Common myeloid progenitor, CD34-positive (primary cell): ENCODE measurements around the gene ATP6V0B.

Experiments
- CTCF ChIA-PET: fragments of 350-600 bp; sonication (Branson Sonifier 250); formaldehyde crosslinking; loops from one replicate; lab custom pipeline; 2021; ENCODE audit warnings: antibody characterized with exemption; lab: Charles Lee
- POLR2A ChIA-PET: fragments of 350-600 bp; sonication (Branson Sonifier 250); formaldehyde crosslinking; loops from one replicate; lab custom pipeline; 2021; ENCODE audit warnings: antibody characterized with exemption; lab: Charles Lee
- DNase-seq, 3 donors: peaks; one replicate each; pipeline versions ENCODE4 v3.0.0 to v3.0.0-alpha.2; 2013
- H3K27ac ChIP-seq, 2 experiments: 1 replicate in 1 of 2; 2 replicates in 1 of 2; pipeline ENCODE4 v1.7.0; 2013; ENCODE audit warnings: inconsistent platforms in 2 of 2, low read length in 2 of 2, mild to moderate bottlenecking in 2 of 2, low read depth in 1 of 2, moderate library complexity in 1 of 2; ENCODE audit not compliant: severe bottlenecking in 2 of 2, insufficient read depth in 1 of 2, poor library complexity in 1 of 2
- H3K27me3 ChIP-seq, 5 experiments: replicated peaks in 2 of 5; 1 replicate in 3 of 5; 2 replicates in 2 of 5; pipeline versions ENCODE4 v1.6.1 to v1.7.0; 2013; ENCODE audit warnings: low read length in 4 of 5, mild to moderate bottlenecking in 2 of 5, moderate library complexity in 2 of 5, inconsistent platforms in 1 of 5; ENCODE audit not compliant: insufficient read depth in 5 of 5, control insufficient read depth in 4 of 5
- H3K36me3 ChIP-seq, 4 experiments: 1 replicate in 2 of 4; 2 replicates in 2 of 4; pipeline versions ENCODE4 v1.6.1 to v1.7.0; 2013; ENCODE audit warnings: low read length in 3 of 4, control low read depth in 1 of 4, mild to moderate bottlenecking in 1 of 4; ENCODE audit not compliant: control insufficient read depth in 4 of 4, insufficient read depth in 4 of 4
- H3K4me1 ChIP-seq, 4 experiments: 1 replicate in 3 of 4; 2 replicates in 1 of 4; pipeline versions ENCODE4 v1.6.1 to v1.7.1; 2013; ENCODE audit warnings: low read length in 3 of 4, mild to moderate bottlenecking in 3 of 4, control low read depth in 1 of 4, inconsistent platforms in 1 of 4, moderate library complexity in 1 of 4; ENCODE audit not compliant: control insufficient read depth in 4 of 4, insufficient read depth in 4 of 4; ENCODE audit errors: control extremely low read depth in 1 of 4
- H3K4me3 ChIP-seq, 7 experiments: 1 replicate in 4 of 7; 2 replicates in 3 of 7; pipeline versions ENCODE4 v1.5.1 to v1.7.0; 2013; ENCODE audit warnings: mild to moderate bottlenecking in 7 of 7, low read length in 6 of 7, moderate library complexity in 6 of 7, inconsistent platforms in 2 of 7, low read depth in 2 of 7, control low read depth in 1 of 7; ENCODE audit not compliant: insufficient read depth in 4 of 7, control insufficient read depth in 1 of 7; ENCODE audit errors: extremely low read depth in 1 of 7
- H3K9me3 ChIP-seq, 5 experiments: 1 replicate in 4 of 5; 2 replicates in 1 of 5; pipeline versions ENCODE4 v1.6.1 to v1.7.1; 2013; ENCODE audit warnings: low read length in 4 of 5, mild to moderate bottlenecking in 2 of 5, inconsistent platforms in 1 of 5, low read depth in 1 of 5, moderate library complexity in 1 of 5; ENCODE audit not compliant: control insufficient read depth in 4 of 5, insufficient read depth in 2 of 5; ENCODE audit errors: control extremely low read depth in 1 of 5
- WGBS: methylation state at CpG from one replicate; pipeline ENCODE4 v1.1.5; 2013; ENCODE audit not compliant: insufficient coverage; 5-methylcytosine and 5-hydroxymethylcytosine counted together

ATP6V0B gene

DNA sequence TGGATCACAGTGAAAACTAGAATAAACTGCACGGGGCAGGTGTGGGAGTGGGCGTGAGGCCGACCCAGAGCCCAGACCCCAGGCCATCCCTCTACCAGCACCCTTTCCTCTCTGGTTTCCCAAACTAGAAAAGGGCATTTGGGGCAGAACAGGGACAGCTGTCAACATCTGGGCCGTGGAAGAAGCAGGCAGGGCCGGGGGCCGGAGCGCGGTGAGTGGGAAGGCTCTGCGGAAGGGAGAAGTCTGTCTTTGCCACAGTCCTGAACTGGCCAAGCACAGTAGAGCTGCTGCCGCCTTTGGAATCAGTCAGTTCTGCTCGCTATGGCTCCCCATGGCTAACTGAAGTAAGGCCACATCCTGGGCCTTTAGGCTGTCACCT, 23.2 kb downstream of the ATP6V0B start:
- Histone ChIP-seq H3K4me1 (peaks cover 0 to 5% (median 4%) of the 10 kb centered on the region in 4 experiments), H3K36me3 (no peaks in the 10 kb centered on the region), H3K4me3 (no peak overlapping the region), H3K27ac (no peak overlapping the region), H3K27me3 (no peaks in the 10 kb centered on the region), H3K9me3 (no peaks in the 10 kb centered on the region)
- WGBS = 97% methylated on average over 11 of the region's 11 CpGs
- POLR2A ChIA-PET = no interaction called here
- no peak for DNase-seq
- CTCF ChIA-PET = no interaction called here

DNA sequence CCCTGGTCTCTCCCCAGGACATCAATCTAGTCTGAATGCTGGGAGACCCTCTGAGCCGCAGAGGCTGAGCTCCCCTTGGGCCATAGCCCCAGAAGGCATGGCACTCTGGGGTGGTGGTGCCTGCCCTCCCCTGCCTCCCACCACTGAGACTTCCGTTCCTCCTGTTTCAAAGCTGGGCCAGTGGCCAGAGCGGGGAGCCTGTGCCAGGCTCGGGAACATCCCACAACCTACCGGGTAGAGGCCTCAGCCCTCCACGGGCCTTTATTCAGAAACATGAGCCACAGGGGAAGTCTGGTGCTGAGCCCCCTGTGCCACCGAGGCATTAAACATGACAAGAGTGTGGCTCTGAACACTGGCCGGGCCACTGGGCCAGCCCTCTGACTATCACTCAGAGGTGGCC, 24.7 kb downstream of the ATP6V0B start:
- no peak overlapping the region for H3K4me3 ChIP-seq
- POLR2A ChIA-PET = no interaction called here
- no peaks in the 10 kb centered on the region for H3K27me3 ChIP-seq
- no peak overlapping the region for H3K27ac ChIP-seq
- 89% methylated on average over 6 of the region's 8 CpGs for WGBS
- CTCF ChIA-PET = interaction anchor here (1.2 to 5.5 kb wide), 3 partner anchors 9 to 48 kb away, joined by 4 to 35 read pairs (median 11); no protein-coding TSS in a partner anchor
- peaks cover 0 to 4% (median 4%) of the 10 kb centered on the region in 4 experiments for H3K4me1 ChIP-seq
- H3K9me3 ChIP-seq = no peaks in the 10 kb centered on the region
- H3K36me3 ChIP-seq = no peaks in the 10 kb centered on the region
- DNase-seq = no peak

DNA sequence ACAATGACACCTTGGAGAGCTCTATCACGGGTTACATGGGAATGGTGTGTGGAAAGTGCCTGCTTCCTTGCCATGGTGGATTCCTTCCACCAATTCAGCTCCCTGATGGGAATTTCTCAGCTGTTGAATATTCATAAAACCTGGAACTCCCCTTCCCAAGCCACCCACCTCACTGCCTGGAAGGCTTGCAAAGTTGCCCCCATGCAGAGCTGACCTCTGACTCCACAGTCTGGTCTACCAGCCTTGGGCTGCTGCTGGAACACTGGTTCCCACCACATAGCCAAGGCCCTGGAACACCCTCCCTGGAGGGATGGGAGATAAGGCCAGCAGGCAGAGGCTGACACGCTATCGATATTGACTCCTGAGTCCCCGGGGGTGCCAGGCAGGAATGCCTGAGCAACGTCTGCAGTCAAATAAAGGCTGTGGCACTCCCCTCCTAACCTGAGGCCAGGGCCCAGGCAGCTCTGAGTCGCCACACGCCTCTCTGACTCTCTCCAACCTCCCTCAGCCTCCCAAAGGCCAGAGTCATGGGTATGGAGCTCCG, 25.4 kb downstream of the ATP6V0B start:
- H3K4me3 ChIP-seq = no peak overlapping the region
- H3K27me3 ChIP-seq = no peaks in the 10 kb centered on the region
- no peaks in the 10 kb centered on the region for H3K9me3 ChIP-seq
- H3K4me1 ChIP-seq = no peaks in the 10 kb centered on the region
- ChIA-PET CTCF (interaction anchor here (0.7 to 5.5 kb wide), 6 partner anchors 9 to 1153 kb away, joined by 3 to 35 read pairs (median 4); no protein-coding TSS in a partner anchor), POLR2A (no interaction called here)
- no peak for DNase-seq
- H3K36me3 ChIP-seq = no peaks in the 10 kb centered on the region
- no peak overlapping the region for H3K27ac ChIP-seq
- WGBS = 97% methylated on average over 7 of the region's 8 CpGs

DNA sequence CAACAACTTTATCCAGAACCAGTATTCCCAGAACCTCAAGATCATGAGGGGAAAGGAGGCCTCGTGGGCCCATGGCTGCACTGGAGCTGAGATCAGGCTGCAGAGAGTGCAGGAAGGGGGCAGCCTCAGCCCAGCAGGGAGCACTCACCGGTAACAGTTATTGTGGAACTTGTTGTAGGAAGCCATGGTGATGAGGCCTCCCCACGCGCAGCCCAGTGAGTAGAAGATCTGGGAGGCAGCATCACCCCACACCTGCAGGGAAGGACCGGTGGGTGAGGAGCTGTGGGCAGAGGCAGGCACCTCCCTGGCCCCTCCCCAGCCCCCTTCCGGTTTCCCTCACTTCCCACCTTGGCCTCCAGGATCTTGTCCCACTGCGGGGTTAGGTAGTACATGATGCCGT, 27.4 kb downstream of the ATP6V0B start:
- CTCF ChIA-PET = interaction anchor here (0.9 to 5.5 kb wide), 5 partner anchors 10 to 46 kb away, joined by 3 to 35 read pairs (median 6); no protein-coding TSS in a partner anchor
- Histone ChIP-seq H3K4me3 (no peak overlapping the region), H3K27me3 (no peaks in the 10 kb centered on the region), H3K27ac (no peak overlapping the region), H3K9me3 (no peaks in the 10 kb centered on the region), H3K4me1 (no peaks in the 10 kb centered on the region), H3K36me3 (no peaks in the 10 kb centered on the region)
- DNase-seq = no peak
- POLR2A ChIA-PET = no interaction called here
- 91% methylated on average over 8 of the region's 8 CpGs for WGBS

DNA sequence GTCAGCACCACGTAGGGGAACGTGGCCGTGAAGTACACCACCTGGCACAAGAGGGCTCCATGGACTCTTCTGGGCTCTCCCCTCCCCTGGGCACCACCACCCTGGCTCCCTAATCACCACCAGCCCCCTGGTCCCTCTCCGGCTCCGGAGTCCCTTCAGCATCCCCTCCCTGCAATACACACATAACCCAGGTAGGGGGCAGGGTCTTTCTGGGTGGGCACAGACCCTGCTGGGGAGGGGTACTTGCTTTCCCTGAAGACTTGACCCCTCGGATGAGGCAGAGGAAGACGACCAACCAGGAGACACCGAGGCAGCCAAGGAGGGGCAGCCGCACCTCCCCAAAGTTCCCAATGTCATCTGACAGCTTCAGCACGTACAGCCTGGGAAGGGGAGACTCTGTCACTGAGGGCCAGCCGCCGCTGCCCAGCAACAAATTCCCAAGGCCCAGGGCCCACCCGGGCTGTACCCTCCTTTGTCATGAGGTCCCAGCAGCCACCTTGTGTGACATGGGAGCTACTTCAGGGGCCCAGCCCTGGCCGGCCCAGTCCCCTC, 27.9 kb downstream of the ATP6V0B start:
- POLR2A ChIA-PET = no interaction called here
- Histone ChIP-seq H3K27ac (no peak overlapping the region), H3K27me3 (no peaks in the 10 kb centered on the region), H3K36me3 (no peaks in the 10 kb centered on the region), H3K4me1 (no peaks in the 10 kb centered on the region), H3K9me3 (no peaks in the 10 kb centered on the region), H3K4me3 (no peak overlapping the region)
- DNase-seq = no peak
- CTCF ChIA-PET = interaction anchor here (1.1 to 5.5 kb wide), 5 partner anchors 10 to 44 kb away, joined by 3 to 51 read pairs (median 6); no protein-coding TSS in a partner anchor
- WGBS = 94% methylated on average over 12 of the region's 14 CpGs

DNA sequence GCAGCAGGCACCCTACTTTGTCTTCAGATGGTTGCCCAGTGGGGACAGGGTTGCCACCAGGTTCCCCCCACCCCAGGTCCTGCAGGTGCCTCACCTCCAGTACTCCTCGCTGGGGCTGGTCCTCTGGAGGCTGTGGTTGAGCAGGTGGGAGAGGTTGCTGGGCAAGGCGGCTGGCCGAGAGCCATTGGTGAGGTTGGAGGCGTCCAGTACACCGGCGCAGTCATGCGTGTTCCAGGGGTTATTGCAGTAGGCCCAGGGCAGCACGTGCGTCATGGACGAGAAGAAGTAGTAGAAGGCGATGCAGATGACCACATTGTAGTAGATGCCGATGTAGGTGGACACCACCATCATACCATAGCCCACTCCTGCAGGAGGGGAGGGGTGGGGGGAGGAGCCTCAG, 33.5 kb downstream of the ATP6V0B start:
- DNase-seq = no peak
- Histone ChIP-seq H3K4me1 (peaks cover 0 to 19% (median 11%) of the 10 kb centered on the region in 4 experiments), H3K27me3 (no peaks in the 10 kb centered on the region), H3K9me3 (no peaks in the 10 kb centered on the region), H3K27ac (no peak overlapping the region), H3K4me3 (no peak overlapping the region), H3K36me3 (no peaks in the 10 kb centered on the region)
- POLR2A ChIA-PET = no interaction called here
- CTCF ChIA-PET = interaction anchor here (1.3 to 1.5 kb wide), 2 partner anchors 8 to 28 kb away, joined by 4 to 5 read pairs; no protein-coding TSS in a partner anchor
- WGBS = 100% methylated on average over 5 of the region's 12 CpGs

DNA sequence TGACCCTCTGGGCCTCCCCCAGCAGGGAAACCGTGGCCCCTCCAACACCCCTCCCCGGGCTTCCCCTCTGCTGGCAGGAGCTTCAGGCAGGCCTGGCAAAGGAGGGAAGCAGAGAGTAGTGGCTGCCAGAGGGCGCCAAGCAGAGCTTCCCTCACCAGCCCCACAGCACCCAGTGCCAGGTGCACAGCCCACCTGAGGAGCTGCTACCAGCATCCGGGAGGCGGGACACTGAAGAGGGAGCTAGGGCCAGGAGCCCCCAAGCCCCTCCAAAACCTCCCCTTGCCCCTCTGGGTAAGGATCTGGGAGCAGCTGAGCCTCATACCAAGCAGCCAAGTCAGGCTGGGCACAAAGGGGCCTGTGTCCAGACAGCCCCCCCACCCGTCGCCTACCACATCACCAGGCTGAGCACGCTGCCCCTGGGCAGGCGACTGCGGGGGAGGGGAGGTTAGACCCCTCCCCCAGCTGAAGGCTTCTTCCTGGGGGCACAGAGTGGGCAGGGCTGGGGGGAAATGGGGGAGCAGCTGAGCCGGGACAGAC, 36.2 kb downstream of the ATP6V0B start:
- 82% methylated on average over 4 of the region's 11 CpGs for WGBS
- ChIA-PET CTCF (interaction anchor here (0.6 to 5.8 kb wide), 8 partner anchors 12 to 67 kb away, joined by 3 to 41 read pairs (median 3); no protein-coding TSS in a partner anchor), POLR2A (no interaction called here)
- Histone ChIP-seq H3K27ac (no peak overlapping the region), H3K27me3 (no peaks in the 10 kb centered on the region), H3K36me3 (no peaks in the 10 kb centered on the region), H3K9me3 (no peaks in the 10 kb centered on the region), H3K4me1 (peaks cover 0 to 32% (median 24%) of the 10 kb centered on the region in 4 experiments), H3K4me3 (no peak overlapping the region)
- no peak for DNase-seq
